A673 (cell line): ENCODE results near the gene SARS2.

Experiments used
- EZH2 ChIP-seq: fragments of 200-600 bp; sonication (generic); IDR thresholded peaks from 2 replicates; pipeline ENCODE4 v1.6.1; 2017; ENCODE audit warnings: borderline replicate concordance, low read depth, mild to moderate bottlenecking, mixed read lengths, antibody characterized with exemption, low read length; ENCODE audit not compliant: poor library complexity, severe bottlenecking
- TF ChIP-seq, protein P1 (sequence below): fragments of 300-800, 200-600 bp; sonication (generic); conservative IDR thresholded peaks from 2 replicates; pipeline ENCODE4 v1.5.1; 2017; ENCODE audit warnings: low read depth, mild to moderate bottlenecking, antibody characterized with exemption, low read length, moderate library complexity, mixed read lengths

DNA sequence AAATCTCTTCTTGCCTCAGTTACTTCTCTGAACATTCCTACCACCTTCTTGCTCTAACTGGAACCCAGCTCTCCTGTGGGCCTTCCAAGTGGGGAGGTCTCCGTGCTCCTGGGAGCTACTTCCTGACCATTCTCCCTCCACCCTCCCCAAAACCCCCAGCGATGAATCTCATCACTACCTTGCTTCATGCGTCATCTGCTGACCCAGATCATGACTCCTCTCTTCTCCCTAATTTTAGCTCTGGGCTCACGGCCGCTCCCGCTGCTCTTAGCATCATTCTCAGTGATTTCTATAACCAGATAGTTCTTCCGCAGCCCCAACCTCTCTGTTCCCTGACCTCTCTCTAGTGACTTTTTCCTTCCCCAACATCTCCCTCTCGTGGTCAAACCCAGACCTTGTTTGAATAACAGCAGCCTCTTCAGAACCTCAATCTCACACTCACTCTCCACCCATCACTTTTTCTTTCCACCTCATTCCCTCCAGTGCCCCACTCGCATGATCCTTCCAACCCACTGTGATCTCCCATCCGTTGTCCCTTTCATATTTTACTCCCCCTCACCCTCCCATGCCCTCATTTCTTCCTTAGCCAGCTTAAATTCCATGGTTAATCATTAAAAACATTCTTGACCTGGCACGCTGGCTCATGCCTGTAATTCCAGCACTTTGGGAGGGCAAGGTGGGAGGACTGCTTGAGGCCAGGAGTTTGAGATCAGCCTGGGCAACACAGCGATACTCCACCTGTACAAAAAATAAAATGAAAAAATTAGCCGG, 22.0 kb upstream of the SARS2 start:
- TF ChIP-seq, protein P1, sequence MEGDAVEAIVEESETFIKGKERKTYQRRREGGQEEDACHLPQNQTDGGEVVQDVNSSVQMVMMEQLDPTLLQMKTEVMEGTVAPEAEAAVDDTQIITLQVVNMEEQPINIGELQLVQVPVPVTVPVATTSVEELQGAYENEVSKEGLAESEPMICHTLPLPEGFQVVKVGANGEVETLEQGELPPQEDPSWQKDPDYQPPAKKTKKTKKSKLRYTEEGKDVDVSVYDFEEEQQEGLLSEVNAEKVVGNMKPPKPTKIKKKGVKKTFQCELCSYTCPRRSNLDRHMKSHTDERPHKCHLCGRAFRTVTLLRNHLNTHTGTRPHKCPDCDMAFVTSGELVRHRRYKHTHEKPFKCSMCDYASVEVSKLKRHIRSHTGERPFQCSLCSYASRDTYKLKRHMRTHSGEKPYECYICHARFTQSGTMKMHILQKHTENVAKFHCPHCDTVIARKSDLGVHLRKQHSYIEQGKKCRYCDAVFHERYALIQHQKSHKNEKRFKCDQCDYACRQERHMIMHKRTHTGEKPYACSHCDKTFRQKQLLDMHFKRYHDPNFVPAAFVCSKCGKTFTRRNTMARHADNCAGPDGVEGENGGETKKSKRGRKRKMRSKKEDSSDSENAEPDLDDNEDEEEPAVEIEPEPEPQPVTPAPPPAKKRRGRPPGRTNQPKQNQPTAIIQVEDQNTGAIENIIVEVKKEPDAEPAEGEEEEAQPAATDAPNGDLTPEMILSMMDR: peak; percentile 57
- TF ChIP-seq EZH2: no peak
